H1 (cell line): ENCODE measurements around the gene CLTCL1. TPM values are rescaled to one million over a fixed set of nuclear protein-coding genes. Genes with fewer than 3 reads are reported as not detected.

Source experiments
- CTCF ChIA-PET: fragments of 300-600 bp; sonication (Branson Sonifier 250); formaldehyde crosslinking; loops from one replicate; lab custom pipeline; 2021; ENCODE audit not compliant: partially characterized antibody; lab: Charles Lee
- POLR2A ChIA-PET: fragments of 300-600 bp; sonication (Branson Sonifier 250); formaldehyde crosslinking; loops from one replicate; lab custom pipeline; 2021; ENCODE audit warnings: inconsistent platforms; ENCODE audit not compliant: partially characterized antibody; lab: Charles Lee
- DNase-seq, 2 experiments: peaks; one replicate each; pipeline versions ENCODE4 v3.0.0 to v3.0.0-alpha.2; 2010 to 2022; ENCODE audit warnings: low spot score in 2 of 2, low read depth in 1 of 2, mixed read lengths in 1 of 2
- FAIRE-seq: peaks from 2 replicates; lab custom pipeline; 2011; peaks lifted over from hg19 to GRCh38; lab: Jason Lieb, UNC
- H2AFZ ChIP-seq: 2 replicates; pipeline ENCODE4 v1.8.1; 2012; ENCODE audit warnings: low read length, inconsistent platforms
- H2AK5ac ChIP-seq: 2 replicates; pipeline ENCODE4 v1.6.1; 2013; ENCODE audit warnings: low read depth, low read length
- H2BK120ac ChIP-seq: replicated peaks from 2 replicates; pipeline ENCODE3; 2013; ENCODE audit warnings: low read depth, low read length, inconsistent platforms
- H2BK12ac ChIP-seq: 2 replicates; pipeline ENCODE4 v1.6.1; 2013; ENCODE audit warnings: low read depth, low read length
- H2BK15ac ChIP-seq: 2 replicates; pipeline ENCODE4 v1.6.1; 2013; ENCODE audit warnings: low read length
- H2BK20ac ChIP-seq: 2 replicates; pipeline ENCODE4 v1.6.1; 2013; ENCODE audit warnings: low read length
- H2BK5ac ChIP-seq: 2 replicates; pipeline ENCODE4 v1.6.1; 2013; ENCODE audit warnings: low read depth, low read length
- H3K14ac ChIP-seq: 2 replicates; pipeline ENCODE4 v1.6.1; 2013; ENCODE audit warnings: inconsistent platforms; ENCODE audit not compliant: insufficient read length
- H3K18ac ChIP-seq: 2 replicates; pipeline ENCODE4 v1.6.1; 2013; ENCODE audit warnings: low read length; ENCODE audit errors: extremely low read depth
- H3K23ac ChIP-seq: 2 replicates; pipeline ENCODE4 v1.6.1; 2013; ENCODE audit warnings: inconsistent platforms; ENCODE audit not compliant: insufficient read length
- H3K23me2 ChIP-seq: 2 replicates; pipeline ENCODE4 v1.6.1; 2013; ENCODE audit warnings: low read depth, low read length
- H3K27ac ChIP-seq: 2 replicates; pipeline ENCODE4 v1.6.1; 2011; ENCODE audit warnings: low read depth, low read length, inconsistent platforms
- H3K27me3 ChIP-seq, 4 experiments: replicated peaks in 1 of 4; 1 replicate in 1 of 4; 2 replicates in 3 of 4; pipeline versions ENCODE4 v1.6.1 to v1.8.1; 2011 to 2013; ENCODE audit warnings: low read length in 3 of 4, mild to moderate bottlenecking in 3 of 4, inconsistent platforms in 2 of 4, mixed read lengths in 2 of 4, moderate library complexity in 1 of 4; ENCODE audit not compliant: control insufficient read depth in 3 of 4, insufficient read depth in 3 of 4; ENCODE audit errors: extremely low read depth in 1 of 4
- H3K36me3 ChIP-seq, 4 experiments: 2 replicates each; pipeline versions ENCODE4 v1.6.1 to v1.8.1; 2011 to 2013; ENCODE audit warnings: mild to moderate bottlenecking in 4 of 4, low read length in 3 of 4, moderate library complexity in 2 of 4, control low read depth in 1 of 4, inconsistent platforms in 1 of 4; ENCODE audit not compliant: insufficient read depth in 4 of 4, control insufficient read depth in 2 of 4
- H3K4ac ChIP-seq: replicated peaks from 2 replicates; pipeline ENCODE3; 2013; ENCODE audit warnings: low read length, low read depth, mixed read lengths, inconsistent platforms; ENCODE audit not compliant: insufficient read length
- H3K4me1 ChIP-seq, 4 experiments: replicated peaks in 1 of 4; 1 replicate in 1 of 4; 2 replicates in 3 of 4; pipeline versions ENCODE4 v1.6.1 to v1.8.1; 2011 to 2013; ENCODE audit warnings: low read length in 3 of 4, inconsistent platforms in 2 of 4, mixed read lengths in 1 of 4; ENCODE audit not compliant: insufficient read depth in 4 of 4, control insufficient read depth in 3 of 4
- H3K4me2 ChIP-seq, 2 experiments: 2 replicates each; pipeline versions ENCODE4 v1.6.1 to v1.8.1; 2011 to 2013; ENCODE audit warnings: low read depth in 2 of 2, low read length in 2 of 2, control low read depth in 1 of 2, inconsistent platforms in 1 of 2, mild to moderate bottlenecking in 1 of 2; ENCODE audit not compliant: insufficient read depth in 1 of 2
- H3K4me3 ChIP-seq, 4 experiments: fragments of 200-600, 300-600 bp in 1 of 4; sonication (generic), shearing (Covaris generic), sonication (Bioruptor Twin) in 1 of 4; 2 replicates each; pipeline versions ENCODE4 v1.5.1 to v1.8.1; 2011 to 2016; ENCODE audit warnings: low read length in 4 of 4, low read depth in 3 of 4, control low read depth in 2 of 4, inconsistent platforms in 2 of 4, mild to moderate bottlenecking in 2 of 4, mixed read lengths in 1 of 4, moderate library complexity in 1 of 4; ENCODE audit not compliant: insufficient read depth in 2 of 4; ENCODE audit errors: extremely low read depth in 1 of 4
- H3K56ac ChIP-seq: replicated peaks from 2 replicates; pipeline ENCODE3; 2013; ENCODE audit warnings: low read depth, mild to moderate bottlenecking, mixed read lengths, low read length, inconsistent platforms; ENCODE audit not compliant: insufficient read length
- H3K79me1 ChIP-seq: 2 replicates; pipeline ENCODE4 v1.6.1; 2013; ENCODE audit warnings: low read depth, low read length, control low read depth
- H3K79me2 ChIP-seq, 2 experiments: 2 replicates each; pipeline versions ENCODE4 v1.6.1 to v1.8.1; 2012 to 2013; ENCODE audit warnings: low read length in 2 of 2, mild to moderate bottlenecking in 2 of 2, inconsistent platforms in 1 of 2; ENCODE audit not compliant: insufficient read depth in 2 of 2, control insufficient read depth in 1 of 2
- H3K9ac ChIP-seq, 4 experiments: replicated peaks in 1 of 4; 1 replicate in 1 of 4; 2 replicates in 3 of 4; pipeline versions ENCODE4 v1.6.1 to v1.8.1; 2011 to 2013; ENCODE audit warnings: low read depth in 3 of 4, low read length in 3 of 4, control low read depth in 2 of 4, mild to moderate bottlenecking in 2 of 4, moderate library complexity in 2 of 4, inconsistent platforms in 1 of 4; ENCODE audit errors: extremely low read depth in 1 of 4
- H3K9me3 ChIP-seq, 2 experiments: 2 replicates each; pipeline versions ENCODE4 v1.6.1 to v1.8.1; 2012 to 2013; ENCODE audit warnings: mild to moderate bottlenecking in 2 of 2, moderate library complexity in 2 of 2, control low read depth in 1 of 2, inconsistent platforms in 1 of 2, low read depth in 1 of 2, low read length in 1 of 2, mixed read lengths in 1 of 2; ENCODE audit not compliant: insufficient read depth in 2 of 2
- H4K20me1 ChIP-seq, 2 experiments: replicated peaks in 1 of 2; 2 replicates each; pipeline versions ENCODE3 to v1.8.1; 2011 to 2013; ENCODE audit warnings: inconsistent platforms in 2 of 2, low read length in 2 of 2, mild to moderate bottlenecking in 1 of 2; ENCODE audit not compliant: insufficient read depth in 2 of 2, control insufficient read depth in 1 of 2
- H4K5ac ChIP-seq: 2 replicates; pipeline ENCODE4 v1.6.1; 2013; ENCODE audit warnings: low read length, low read depth, mixed read lengths, inconsistent platforms; ENCODE audit not compliant: insufficient read length
- H4K8ac ChIP-seq: 2 replicates; pipeline ENCODE4 v1.8.0; 2013; ENCODE audit warnings: mild to moderate bottlenecking, moderate library complexity, low read length, inconsistent platforms; ENCODE audit not compliant: insufficient read depth; ENCODE audit errors: extremely low read depth
- H4K91ac ChIP-seq: replicated peaks from 2 replicates; pipeline ENCODE3; 2013; ENCODE audit warnings: low read length, mixed read lengths, inconsistent platforms; ENCODE audit not compliant: insufficient read length
- CBX8 ChIP-seq: fragments of 300-800, 300-1000 bp; sonication (generic); IDR thresholded peaks from 2 replicates; pipeline ENCODE4 v1.7.1; 2016; ENCODE audit warnings: low read depth, low read length, borderline replicate concordance
- CTCF ChIP-seq, 3 experiments: IDR thresholded peaks; 1 replicate in 2 of 3; 2 replicates in 1 of 3; pipeline versions ENCODE4 v1.5.1 to v1.6.1; 2011; ENCODE audit warnings: low read length in 3 of 3, mild to moderate bottlenecking in 3 of 3, inconsistent platforms in 2 of 3, low read depth in 1 of 3, moderate library complexity in 1 of 3; ENCODE audit not compliant: insufficient read depth in 1 of 3; ENCODE audit errors: control extremely low read depth in 1 of 3
- EGR1 ChIP-seq: IDR thresholded peaks from 2 replicates; pipeline ENCODE4 v1.6.1; 2011; ENCODE audit warnings: low read depth, low read length, borderline replicate concordance
- HDAC6 ChIP-seq: IDR thresholded peaks from one replicate; pipeline ENCODE4 v1.7.1; 2012; ENCODE audit warnings: low read depth, mild to moderate bottlenecking, inconsistent platforms, low read length, moderate library complexity
- JUN ChIP-seq: IDR thresholded peaks from 2 replicates; pipeline ENCODE4 v1.6.1; 2011; ENCODE audit warnings: low read depth, mild to moderate bottlenecking, improper control_type of control experiment, low read length
- MAFK ChIP-seq: IDR thresholded peaks from 2 replicates; pipeline ENCODE4 v1.6.1; 2012; ENCODE audit warnings: low read depth, mild to moderate bottlenecking, improper control_type of control experiment, low read length
- POLR2A ChIP-seq, 2 experiments: IDR thresholded peaks; 1 replicate in 1 of 2; 2 replicates in 1 of 2; pipeline ENCODE4 v1.6.1; 2011; ENCODE audit warnings: low read depth in 2 of 2, low read length in 2 of 2, mild to moderate bottlenecking in 2 of 2; ENCODE audit errors: control extremely low read depth in 1 of 2
- WGBS, 2 experiments: shearing (Covaris generic) in 1 of 2; methylation state at CpG; one replicate each; pipeline versions ENCODE4 v1.1.6 to v1.1.7; 2013 to 2015; ENCODE audit warnings: low lambda C conversion rate in 2 of 2, mixed read lengths in 2 of 2, inconsistent platforms in 1 of 2, low coverage in 1 of 2, missing lambda C conversion rate in 1 of 2; ENCODE audit not compliant: insufficient replicate concordance in 2 of 2, insufficient coverage in 1 of 2, insufficient read length in 1 of 2; ENCODE audit errors: extremely low coverage in 1 of 2, missing lambda C conversion rate in 1 of 2; 5-methylcytosine and 5-hydroxymethylcytosine counted together
- polyA plus RNA-seq, 7 experiments: library from polyadenylated mRNA; depleted of rRNA in 3 of 7; stranded (reverse) in 5 of 7; unstranded in 2 of 7; fragments of >200 nt in 5 of 7; fragments of 200-250 nt in 2 of 7; gene quantifications; 1 replicate in 5 of 7; 2 replicates in 1 of 7; 4 replicates in 1 of 7; pipeline versions ENCODE4 v1.2.1 to v1.2.3, GENCODE V29; 2011 to 2013; ENCODE audit warnings: missing spikeins in 2 of 7, mixed read lengths in 2 of 7
- total RNA-seq: library from RNA; stranded (reverse); fragmentation: NEBNext Ultra II Directional; extraction: Animal tissue kit (Norgen Biotek cat#: 25700); gene quantifications from 2 replicates; pipeline ENCODE4 v1.2.1, GENCODE V29; 2021

CLTCL1 gene
- total and polyA plus RNA-seq, 2 of the 8 experiments (the other 6 are each of a cell fraction or from before 2014, with no cell fraction given) = 12.4 to 17.0 TPM

GRCh38 chr22:19133561-19133960 lies 158.0 kb downstream of the CLTCL1 start:
- 96% methylated on average over 11 of the region's 13 CpGs; no CpG with 5 or more reads in 1 of the 2 experiments for WGBS, 2 experiments
- no peak overlapping the region for H4K5ac ChIP-seq
- ChIA-PET CTCF (interaction anchor here (0.8 to 2.1 kb wide), 6 partner anchors 11 to 134 kb away, joined by 3 to 7 read pairs (median 5); partner anchors contain the start of gene ESS2), POLR2A (interaction anchor here (0.6 to 5.3 kb wide), 5 partner anchors 10 to 1470 kb away, joined by 3 to 24 read pairs (median 4); partner anchors contain the start of genes DGCR2 and ESS2)
- no peak overlapping the region for H3K23ac ChIP-seq
- no peak overlapping the region for H4K91ac ChIP-seq
- H3K4me2 ChIP-seq = no peak overlapping the region
- no peak overlapping the region for H2BK12ac ChIP-seq
- H2BK120ac ChIP-seq = no peak overlapping the region
- no peak overlapping the region for H4K8ac ChIP-seq
- no peak overlapping the region for H3K4me3 ChIP-seq
- H3K36me3 ChIP-seq = peaks cover 2 to 21% (median 7%) of the 10 kb centered on the region in 4 experiments; a peak in 5 of 8 replicates
- FAIRE-seq (no peak), DNase-seq (no peak)
- H3K27ac ChIP-seq = no peak overlapping the region
- no peaks in the 10 kb centered on the region for H3K79me1 ChIP-seq
- H3K4me1 ChIP-seq = no peaks in the 10 kb centered on the region
- no peak overlapping the region for H2AK5ac ChIP-seq
- no peak overlapping the region for H2BK5ac ChIP-seq
- peaks cover 5 to 6% of the 10 kb centered on the region in 2 experiments for H4K20me1 ChIP-seq
- no peak overlapping the region for H3K14ac ChIP-seq
- no peak overlapping the region for H2AFZ ChIP-seq
- no peak overlapping the region for H3K9ac ChIP-seq
- no peak overlapping the region for H2BK20ac ChIP-seq
- H3K4ac ChIP-seq = no peak overlapping the region
- H2BK15ac ChIP-seq = no peak overlapping the region
- no peak overlapping the region for H3K56ac ChIP-seq
- no peaks in the 10 kb centered on the region for H3K9me3 ChIP-seq
- no peak overlapping the region for H3K18ac ChIP-seq
- no peaks in the 10 kb centered on the region for H3K79me2 ChIP-seq
- no peaks in the 10 kb centered on the region for H3K23me2 ChIP-seq
- H3K27me3 ChIP-seq = 0 out of 7 replicates have a peak, but pooled peaks cover 0 to 2% (median under 1%) of the 10 kb centered on the region in 4 experiments
- no peak for TF ChIP-seq HDAC6
- no peak for TF ChIP-seq MAFK
- TF ChIP-seq JUN = no peak
- TF ChIP-seq EGR1 = no peak
- TF ChIP-seq CBX8 = no peak
- TF ChIP-seq CTCF (IDR thresholded peaks at IDR 0.05; ENCODE audit: control extremely low read depth in 1 of 3, insufficient read depth in 1 of 3, low read depth in 1 of 3, low read length in 3 of 3) = no peak
- no peak for TF ChIP-seq POLR2A (IDR thresholded peaks at IDR 0.05; ENCODE audit: control extremely low read depth in 1 of 2, low read depth in 2 of 2, low read length in 2 of 2)
